GM18873 (cell line): ENCODE results near the gene SNAP47.

Experiments used
- ATAC-seq: cut with Tn5 transposase; IDR thresholded peaks from one replicate; pipeline ENCODE4 v1.9.1; 2021; ENCODE audit warnings: mild to moderate bottlenecking, moderate library complexity, moderate number of reproducible peaks; ENCODE audit not compliant: unreplicated experiment, low FRiP score

Gene SNAP47

DNA sequence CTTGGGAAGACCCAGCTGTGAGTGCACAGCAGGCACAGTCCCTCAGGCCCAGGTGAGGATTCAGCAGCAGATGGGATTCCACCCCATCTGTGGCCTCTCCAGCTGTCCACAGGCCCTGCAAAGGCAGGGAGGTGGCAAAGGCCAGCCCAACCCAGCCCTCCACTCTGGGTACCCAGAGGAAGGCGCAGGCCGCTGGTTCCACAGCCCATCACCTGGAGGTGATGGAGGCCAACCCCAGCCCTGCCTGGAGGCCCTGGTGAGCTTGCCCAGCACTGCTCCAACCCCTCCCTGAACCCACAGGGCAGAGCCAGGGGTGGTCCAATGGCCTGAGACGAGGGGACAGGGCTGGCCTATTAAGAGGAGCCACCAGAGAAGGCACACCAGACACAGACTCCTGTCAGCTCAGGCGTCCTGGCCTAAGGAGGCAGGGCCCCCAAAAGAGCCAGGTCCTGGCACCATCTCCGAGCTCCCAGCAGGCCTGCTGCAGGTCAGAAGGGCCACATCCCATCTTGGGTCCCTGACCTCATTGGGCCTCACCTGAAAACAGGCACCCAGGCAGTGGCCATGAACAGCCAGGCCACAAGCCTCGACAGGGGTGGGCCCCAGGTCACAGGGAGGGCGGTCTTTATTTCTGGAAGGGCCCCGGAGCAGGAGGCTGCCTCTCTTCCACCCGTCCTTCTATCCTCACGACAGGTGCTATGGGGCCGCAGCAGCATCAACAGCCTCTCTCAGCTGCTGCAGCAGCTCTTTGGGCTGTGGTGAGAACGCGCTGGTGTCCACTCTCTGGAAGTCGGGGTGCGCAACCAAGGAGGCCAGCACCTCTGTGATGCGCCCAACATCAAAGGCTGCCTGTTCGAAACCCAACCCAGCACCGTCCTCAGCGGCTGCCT lies 3.3 kb upstream of the SNAP47 start:
- no peak for ATAC-seq

DNA sequence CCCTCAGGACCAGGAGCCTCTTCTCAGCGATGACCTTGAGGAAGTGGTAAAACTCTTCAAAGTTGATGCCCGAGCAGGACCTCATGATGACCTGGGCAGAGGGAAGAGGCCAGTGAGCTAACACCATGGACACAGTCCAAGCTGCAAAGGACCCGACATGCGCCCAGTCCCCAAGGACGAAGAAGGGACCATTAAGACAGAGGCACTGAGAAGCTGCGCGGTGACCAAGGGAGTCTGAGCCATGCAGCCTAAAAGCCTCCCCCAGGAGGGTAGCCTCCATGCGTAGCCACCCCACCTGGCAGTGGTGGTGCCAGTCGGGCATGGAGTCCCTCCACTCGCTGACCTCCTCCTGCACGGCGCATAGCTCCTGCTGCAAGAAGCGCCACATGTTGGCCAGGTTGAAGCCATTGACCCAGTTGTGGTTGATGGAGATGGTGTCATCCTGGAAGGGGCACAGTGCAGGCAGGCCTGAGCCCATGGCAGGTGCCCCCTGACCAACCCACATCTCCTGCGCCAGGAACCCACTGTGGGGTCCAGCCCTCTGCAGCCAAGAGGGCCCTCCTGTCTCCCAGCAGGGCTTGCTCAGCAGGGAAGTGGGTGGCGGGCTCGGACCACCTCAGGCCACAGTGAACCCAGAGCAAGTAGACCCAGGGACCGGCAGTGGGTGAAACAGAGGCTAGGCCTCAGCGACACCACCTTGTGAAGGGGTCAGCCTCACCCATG lies 2.5 kb upstream of the SNAP47 start:
- ATAC-seq = no peak

DNA sequence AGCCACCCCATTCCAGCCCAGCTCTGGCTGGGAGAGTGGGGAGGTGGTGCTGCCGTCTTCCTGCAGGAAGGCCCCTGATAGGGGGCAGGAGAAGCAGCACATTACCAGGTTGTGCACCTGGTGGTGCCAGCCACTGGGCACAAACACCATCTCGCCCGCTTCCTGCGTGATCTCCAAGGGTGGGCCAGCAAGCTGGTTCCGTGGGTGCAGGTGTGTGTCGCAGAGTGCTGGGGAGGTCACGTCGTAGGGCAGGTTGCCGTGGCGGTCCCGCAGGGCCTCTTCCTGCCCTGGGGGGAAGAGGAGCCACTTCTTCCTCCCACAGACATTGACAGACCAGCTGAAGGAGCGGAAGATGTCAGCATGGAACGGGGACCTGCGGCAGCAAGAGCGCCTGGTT lies 1.9 kb upstream of the SNAP47 start:
- no peak for ATAC-seq

GRCh38 chr1:227733751-227734545 lies 1.3 kb upstream of the SNAP47 start:
- no peak for ATAC-seq

- ATAC-seq = no peak
Observed at GRCh38 chr1:227734546-227734855, 734 bp upstream of the SNAP47 start.

DNA sequence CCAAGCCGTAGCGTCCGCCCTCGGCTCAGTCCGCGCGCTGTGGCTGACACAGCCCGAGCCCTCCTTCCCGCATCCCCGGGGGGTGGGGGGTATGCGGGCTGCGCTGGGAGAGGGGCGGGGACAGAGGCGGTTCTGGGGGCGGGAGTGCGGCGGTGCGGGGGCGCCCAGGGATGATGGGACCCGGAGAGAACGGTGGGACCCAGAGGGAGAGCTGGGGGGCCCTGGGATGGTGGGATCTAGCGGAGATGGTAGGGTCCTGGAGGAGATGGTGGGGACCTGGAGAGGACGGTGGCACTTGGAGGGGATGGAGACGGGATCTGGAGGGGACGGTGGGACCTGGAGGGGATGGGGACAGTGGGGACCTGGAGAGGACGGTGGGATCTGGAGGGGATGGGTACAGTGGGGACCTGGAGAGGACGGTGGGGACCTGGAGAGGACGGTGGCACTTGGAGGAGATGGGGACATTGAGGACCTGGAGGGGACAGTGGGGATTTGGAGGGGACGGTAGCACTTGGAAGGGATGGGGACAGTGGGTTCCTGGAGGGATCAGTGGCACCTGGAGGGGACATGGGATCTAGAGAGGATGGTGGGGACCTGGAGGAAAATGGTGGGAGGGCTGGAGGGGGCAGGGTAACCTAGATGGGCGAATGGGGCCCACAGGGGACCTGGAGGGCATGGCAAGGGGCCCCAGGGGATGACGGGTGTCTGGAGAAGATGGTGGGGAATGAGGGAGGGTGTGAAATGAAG lies 477 bp downstream of the SNAP47 start:
- no peak for ATAC-seq

GRCh38 chr1:227736814-227737432 lies 1.7 kb downstream of the SNAP47 start:
- no peak for ATAC-seq

DNA sequence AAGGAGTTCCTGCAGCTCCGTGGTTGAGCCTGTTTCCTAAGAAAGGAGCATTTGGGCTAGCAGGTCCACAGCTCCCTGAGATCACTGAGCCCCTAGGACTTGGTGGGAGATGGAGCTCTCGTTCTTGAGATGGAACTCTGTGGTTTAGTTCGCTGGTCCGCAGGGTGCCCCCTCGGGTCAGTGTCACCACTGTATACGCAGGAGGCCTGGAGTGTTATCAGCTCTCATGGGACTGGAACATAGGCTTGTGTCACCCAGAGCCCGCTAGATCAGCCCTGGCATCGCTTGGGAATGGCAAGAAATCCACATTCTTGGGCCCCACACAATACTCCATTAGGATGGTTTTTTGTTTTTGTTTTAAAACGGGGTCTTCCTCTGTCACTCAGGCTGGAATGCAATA lies 3.6 kb downstream of the SNAP47 start:
- ATAC-seq = no peak

DNA sequence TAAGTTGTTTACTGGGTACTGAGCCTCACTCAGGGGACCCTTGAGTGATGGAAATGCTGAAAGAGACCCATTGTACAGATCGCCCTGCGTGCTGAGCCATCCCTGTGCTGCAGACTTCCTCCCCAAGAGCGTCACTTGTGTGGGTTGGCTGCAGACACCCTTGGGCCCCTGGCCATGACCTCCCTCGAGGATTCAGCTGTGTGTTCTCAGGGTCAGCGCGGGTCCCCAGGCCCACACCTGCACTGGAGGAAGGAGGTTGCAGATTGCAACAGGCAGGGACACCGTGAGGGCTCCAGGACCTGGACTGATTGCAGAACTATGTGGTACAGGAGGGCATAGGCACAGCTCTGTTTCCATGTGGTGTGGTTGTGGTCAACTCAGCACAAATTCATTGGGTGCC lies 4.4 kb downstream of the SNAP47 start:
- no peak for ATAC-seq

DNA sequence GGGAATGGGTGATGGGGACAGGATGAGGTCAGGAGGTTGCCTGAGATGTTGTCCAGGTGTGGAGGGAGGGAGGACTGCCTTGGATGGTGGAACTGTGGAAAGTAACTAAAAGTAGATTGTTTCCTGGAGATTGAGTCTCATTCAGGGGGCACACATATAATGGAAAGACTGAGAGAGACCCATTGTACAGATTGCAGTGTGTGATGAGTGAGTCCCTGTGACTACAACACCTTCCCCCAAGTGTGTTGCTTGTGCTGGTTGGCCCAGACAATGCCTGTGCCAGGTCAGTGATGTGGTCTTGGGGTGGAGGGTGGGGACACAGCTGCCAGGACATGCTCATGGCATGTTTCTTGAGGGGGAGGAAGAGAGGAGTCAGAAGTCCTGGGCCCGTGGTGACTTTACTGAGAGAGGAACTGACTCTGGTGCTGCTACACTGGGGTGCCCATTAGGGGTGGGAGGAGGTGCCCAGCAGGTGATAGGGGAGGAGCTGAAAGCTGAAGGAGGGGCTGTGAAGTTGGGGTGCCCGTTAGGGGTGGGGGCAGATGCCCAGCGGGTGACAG lies 5.2 kb downstream of the SNAP47 start:
- no peak for ATAC-seq

GRCh38 chr1:227741166-227741870 lies 6.1 kb downstream of the SNAP47 start:
- ATAC-seq = no peak

- no peak for ATAC-seq
Observed at GRCh38 chr1:227742738-227743715, 7.8 kb downstream of the SNAP47 start.

DNA sequence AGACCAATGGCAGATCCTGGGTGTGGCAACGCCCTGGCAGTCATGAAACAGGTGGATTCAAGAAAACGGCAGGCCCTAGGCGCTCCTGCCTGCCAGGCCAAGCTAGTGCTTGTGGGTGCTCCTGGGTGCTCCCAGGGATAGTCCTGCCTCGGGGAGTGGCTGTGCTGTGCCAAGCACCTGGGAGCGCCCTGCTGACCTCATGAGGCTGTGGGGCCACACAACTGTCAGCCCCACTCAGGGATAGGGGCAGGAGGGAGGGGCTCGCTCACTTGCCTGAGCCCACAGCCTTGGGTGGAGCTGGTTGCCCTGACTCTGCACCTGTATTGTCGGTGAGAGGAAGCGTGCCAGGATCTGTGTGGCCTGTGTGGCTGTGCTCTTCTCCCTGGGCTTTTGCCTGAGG lies 9.4 kb downstream of the SNAP47 start:
- ATAC-seq = no peak

DNA sequence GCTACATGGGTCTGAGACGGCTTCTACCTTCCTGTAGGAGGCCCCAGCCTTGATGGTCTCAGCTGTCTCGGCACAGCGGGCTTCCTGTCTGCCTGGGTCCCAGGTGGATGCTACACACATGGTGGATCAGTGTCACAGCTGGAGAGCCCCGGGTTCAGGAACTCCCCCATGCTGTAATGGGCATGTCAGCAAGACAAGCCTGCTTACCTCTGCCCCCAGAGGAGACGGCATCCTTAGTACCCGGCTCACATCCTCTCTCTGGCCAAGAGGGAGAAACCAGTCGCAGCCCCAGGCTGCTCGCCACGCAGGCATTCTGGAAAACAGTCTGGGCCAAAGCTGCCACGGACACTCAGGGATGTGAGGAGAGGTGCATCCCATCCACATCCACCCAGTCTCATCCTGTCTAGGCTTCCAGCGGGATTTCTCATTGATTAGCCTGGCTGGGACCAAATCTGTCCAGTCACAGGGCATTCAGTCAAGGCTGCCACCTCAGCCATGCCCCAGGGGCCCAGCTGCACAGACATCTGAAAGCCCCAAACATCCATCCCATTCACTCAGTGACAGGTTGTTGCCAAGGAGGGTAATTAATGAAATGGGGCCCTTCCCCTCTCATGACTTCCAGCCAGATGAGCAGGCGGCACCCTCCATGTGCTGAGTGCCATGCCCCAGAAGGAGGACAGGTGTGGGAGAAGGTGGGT lies 10.5 kb downstream of the SNAP47 start:
- ATAC-seq = no peak

- ATAC-seq = no peak
Observed at GRCh38 chr1:227746676-227747075, 11.4 kb downstream of the SNAP47 start.

DNA sequence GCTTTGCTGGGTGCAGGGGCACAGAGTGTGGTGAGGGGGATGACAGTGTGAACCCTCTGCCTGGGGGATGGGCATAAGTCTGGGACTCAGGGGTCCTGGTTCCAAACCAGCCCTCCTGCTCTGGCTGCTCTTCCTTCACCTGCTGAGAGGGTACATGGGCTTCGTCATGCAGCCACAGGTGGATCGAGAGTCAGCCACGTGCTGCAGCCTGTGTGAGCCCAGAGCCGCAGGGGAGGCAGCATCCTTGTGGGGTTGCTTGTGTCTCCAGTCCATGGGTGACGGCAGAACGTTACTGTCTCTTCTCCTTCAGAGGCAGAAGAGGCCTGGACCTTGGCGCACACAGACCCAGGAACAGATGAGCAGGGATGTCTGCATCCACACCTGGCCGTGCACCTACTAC lies 12.1 kb downstream of the SNAP47 start:
- no peak for ATAC-seq

DNA sequence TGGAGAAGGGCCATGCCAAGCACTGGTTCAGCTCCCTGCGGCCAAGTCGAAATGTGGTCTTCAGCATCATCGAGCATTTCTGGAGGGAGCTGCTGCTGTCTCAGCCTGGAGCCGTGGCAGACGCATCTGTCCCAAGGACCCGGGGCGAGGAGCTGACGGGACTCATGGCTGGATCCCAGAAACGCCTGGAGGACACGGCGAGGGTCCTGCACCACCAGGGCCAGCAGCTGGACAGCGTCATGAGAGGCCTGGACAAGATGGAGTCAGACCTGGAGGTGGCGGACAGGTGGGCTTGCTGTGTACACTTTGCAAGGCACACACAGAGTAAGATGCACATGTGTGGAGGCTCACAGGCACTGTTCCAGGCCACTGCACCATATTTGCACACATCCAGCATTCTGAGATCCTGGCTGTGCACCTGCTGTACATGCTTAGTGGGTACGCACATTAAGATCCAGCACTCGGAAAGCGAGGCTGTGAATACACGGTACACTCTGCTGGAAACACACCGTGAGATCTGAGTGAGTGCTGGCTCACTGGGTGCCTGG lies 12.8 kb downstream of the SNAP47 start:
- ATAC-seq = no peak
